GM10266 (cell line): ENCODE measurements around the gene EML4.
"Not testable (repeated sequence)": the region's sequence is repeated elsewhere in the genome, so short reads cannot be mapped to it uniquely, and the experiment has no call there.

ENCODE experiments used
- DNase-seq: peaks from one replicate; pipeline ENCODE4 v3.0.0; 2012; ENCODE audit errors: extremely low spot score
- TF ChIP-seq, protein P1 (sequence below): IDR thresholded peaks from 2 replicates; pipeline ENCODE4 v1.5.1; 2012; ENCODE audit warnings: mild to moderate bottlenecking, low read depth; ENCODE audit not compliant: control insufficient read depth, insufficient read depth; ENCODE audit errors: missing control alignments

Gene EML4

GRCh38 chr2:42170619-42171395, 1.7 kb downstream of the EML4 start:
- DNase-seq: no peak
- TF ChIP-seq, protein P1, sequence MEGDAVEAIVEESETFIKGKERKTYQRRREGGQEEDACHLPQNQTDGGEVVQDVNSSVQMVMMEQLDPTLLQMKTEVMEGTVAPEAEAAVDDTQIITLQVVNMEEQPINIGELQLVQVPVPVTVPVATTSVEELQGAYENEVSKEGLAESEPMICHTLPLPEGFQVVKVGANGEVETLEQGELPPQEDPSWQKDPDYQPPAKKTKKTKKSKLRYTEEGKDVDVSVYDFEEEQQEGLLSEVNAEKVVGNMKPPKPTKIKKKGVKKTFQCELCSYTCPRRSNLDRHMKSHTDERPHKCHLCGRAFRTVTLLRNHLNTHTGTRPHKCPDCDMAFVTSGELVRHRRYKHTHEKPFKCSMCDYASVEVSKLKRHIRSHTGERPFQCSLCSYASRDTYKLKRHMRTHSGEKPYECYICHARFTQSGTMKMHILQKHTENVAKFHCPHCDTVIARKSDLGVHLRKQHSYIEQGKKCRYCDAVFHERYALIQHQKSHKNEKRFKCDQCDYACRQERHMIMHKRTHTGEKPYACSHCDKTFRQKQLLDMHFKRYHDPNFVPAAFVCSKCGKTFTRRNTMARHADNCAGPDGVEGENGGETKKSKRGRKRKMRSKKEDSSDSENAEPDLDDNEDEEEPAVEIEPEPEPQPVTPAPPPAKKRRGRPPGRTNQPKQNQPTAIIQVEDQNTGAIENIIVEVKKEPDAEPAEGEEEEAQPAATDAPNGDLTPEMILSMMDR: no peak

DNA sequence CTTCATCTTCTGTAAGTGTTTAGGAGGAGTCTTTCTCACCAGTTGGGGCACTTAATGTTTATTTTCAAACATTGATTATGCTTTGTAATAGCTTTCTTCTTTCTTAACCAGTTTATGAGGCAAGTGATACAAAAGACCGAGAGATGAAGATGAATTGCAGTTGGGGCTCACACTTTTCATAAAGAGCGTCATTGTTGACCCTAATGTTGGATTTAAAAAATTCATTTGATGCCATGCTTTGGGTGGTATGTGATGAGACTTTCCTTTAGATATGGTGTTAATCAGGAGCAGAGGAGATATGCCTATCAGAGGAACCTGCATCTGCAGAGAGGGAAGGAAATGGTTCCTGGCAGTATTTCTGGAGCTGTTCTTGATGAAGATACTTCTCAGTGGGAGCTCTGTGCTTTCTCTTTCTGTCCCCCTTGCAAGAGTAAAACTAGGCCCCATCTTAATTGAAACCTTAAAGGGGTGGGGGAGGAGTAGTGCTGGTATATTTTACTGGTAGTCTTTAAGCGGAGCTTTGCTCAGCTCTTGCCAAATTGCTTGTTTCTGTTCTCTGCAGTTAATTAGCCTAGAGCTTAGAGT, 2.3 kb downstream of the EML4 start:
- DNase-seq: peak; percentile 57
- TF ChIP-seq, protein P1: no peak

GRCh38 chr2:42172020-42172419, 2.9 kb downstream of the EML4 start:
- TF ChIP-seq, protein P1: no peak
- no peak for DNase-seq

GRCh38 chr2:42172566-42172965, 3.4 kb downstream of the EML4 start:
- no peak for DNase-seq
- TF ChIP-seq, protein P1: no peak

DNA sequence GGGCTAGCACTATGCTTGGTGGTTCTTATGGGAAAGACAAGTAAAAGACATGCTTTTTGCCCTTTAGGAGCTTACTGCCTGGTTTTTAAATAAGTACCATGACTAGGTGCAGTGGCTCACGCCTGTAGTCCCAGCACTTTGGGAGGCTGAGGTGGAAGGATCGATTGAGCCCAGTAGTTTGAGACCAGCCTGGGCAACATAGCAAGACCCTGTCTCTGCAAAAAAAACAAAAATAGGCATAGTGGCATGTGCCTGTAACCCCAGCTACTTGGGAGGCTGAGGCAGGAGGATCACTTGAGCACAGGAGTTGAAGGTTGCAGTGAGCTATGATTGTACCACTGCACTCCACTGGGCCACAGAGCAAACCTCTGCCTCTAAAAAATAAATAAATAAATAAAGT, 4.3 kb downstream of the EML4 start:
- not testable (repeated sequence) for DNase-seq

- no peak for DNase-seq
- TF ChIP-seq, protein P1: no peak
Observed at GRCh38 chr2:42176992-42177738, 8.0 kb downstream of the EML4 start.

DNA sequence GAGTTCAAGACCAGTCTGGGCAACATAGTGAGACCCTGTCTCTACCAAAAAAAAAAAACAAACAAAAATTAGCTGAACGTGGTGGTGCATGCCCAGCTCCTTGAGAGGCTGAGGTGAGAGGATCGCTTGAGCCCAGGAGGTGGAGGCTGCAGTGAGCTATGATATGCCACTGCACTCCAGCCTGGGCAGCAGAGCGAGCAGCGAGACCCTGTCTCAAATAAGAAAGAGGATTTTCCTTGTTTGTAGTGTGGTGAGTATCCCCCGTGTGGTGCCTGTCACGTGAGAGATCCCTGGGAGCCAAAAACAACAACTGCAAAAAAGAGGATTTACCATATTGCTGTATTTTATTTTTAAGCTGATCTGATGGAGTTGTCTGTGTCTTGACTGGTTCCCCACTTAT, 9.2 kb downstream of the EML4 start:
- TF ChIP-seq, protein P1: no peak
- no peak for DNase-seq
